WI38 (cell line): ENCODE data around the gene C17orf67.

Source experiments
- H3K4me3 ChIP-seq: 2 replicates; pipeline ENCODE4 v1.5.1; 2011; ENCODE audit warnings: low read depth, mild to moderate bottlenecking, control low read depth, low read length
- TF ChIP-seq, protein P1 (sequence below): IDR thresholded peaks from 2 replicates; pipeline ENCODE4 v1.5.1; 2012; ENCODE audit warnings: low read depth, mild to moderate bottlenecking, control low read depth, low read length

C17orf67 gene

DNA sequence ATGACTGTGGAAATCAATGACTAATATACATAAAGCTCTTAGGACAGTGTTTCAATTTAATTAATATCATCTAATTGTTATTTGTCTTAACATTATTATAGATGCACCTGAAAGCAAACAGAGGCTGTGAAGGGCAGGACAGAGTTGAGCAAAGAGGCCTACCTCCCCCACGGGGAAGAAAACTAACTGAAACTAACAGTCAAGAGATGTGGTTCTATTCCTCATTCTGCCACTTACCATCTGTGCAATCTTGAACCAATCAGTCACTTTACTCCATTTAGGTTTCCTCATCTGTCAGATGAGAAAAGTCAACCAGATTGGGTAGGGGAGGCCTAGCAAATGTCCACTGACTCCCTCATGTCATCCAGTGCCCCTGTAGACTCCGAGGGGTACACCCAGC is 59.1 kb downstream of the C17orf67 start:
- H3K4me3 ChIP-seq: no peak overlapping the region
- TF ChIP-seq, protein P1, sequence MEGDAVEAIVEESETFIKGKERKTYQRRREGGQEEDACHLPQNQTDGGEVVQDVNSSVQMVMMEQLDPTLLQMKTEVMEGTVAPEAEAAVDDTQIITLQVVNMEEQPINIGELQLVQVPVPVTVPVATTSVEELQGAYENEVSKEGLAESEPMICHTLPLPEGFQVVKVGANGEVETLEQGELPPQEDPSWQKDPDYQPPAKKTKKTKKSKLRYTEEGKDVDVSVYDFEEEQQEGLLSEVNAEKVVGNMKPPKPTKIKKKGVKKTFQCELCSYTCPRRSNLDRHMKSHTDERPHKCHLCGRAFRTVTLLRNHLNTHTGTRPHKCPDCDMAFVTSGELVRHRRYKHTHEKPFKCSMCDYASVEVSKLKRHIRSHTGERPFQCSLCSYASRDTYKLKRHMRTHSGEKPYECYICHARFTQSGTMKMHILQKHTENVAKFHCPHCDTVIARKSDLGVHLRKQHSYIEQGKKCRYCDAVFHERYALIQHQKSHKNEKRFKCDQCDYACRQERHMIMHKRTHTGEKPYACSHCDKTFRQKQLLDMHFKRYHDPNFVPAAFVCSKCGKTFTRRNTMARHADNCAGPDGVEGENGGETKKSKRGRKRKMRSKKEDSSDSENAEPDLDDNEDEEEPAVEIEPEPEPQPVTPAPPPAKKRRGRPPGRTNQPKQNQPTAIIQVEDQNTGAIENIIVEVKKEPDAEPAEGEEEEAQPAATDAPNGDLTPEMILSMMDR: no peak

DNA sequence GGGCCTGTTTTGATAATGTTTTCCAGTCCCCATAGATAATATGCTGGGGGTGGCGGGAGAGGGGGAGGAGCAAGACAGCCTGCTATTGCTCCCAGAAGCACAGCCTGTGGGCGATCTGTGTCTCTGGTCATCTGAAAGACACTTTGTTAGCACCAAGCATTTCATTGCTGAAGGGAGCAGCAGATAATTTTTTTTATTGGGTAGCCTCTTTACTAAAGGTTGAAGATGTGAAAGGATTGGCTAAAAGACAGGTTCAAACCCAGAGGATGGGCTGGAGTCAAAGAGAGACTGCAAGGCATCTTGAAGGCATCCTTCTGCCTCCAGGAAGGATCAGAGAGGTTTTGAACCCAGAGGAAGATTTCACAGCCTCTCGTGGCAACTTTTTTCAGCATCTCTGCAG is 60.6 kb downstream of the C17orf67 start:
- TF ChIP-seq, protein P1: no peak
- no peak overlapping the region for H3K4me3 ChIP-seq

DNA sequence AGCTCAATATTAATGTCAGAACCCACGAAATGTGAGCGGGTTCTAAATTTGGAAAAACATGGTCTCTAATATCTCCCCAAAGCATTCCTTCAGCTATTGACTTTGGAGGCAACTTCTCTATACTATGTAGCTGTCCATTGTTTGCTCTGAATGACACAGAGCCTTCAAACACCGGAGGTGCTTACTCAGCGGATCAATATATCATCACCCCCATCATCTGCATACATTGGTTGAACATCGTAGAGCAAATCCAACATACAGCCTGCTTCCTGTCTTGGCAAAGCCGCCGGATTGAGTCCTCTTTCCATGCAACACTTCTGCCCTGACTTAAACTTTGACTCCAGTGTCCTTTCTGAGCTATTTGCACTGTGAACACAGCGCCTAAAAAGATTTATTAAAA is 61.3 kb downstream of the C17orf67 start:
- no peak overlapping the region for H3K4me3 ChIP-seq
- TF ChIP-seq, protein P1: no peak

DNA sequence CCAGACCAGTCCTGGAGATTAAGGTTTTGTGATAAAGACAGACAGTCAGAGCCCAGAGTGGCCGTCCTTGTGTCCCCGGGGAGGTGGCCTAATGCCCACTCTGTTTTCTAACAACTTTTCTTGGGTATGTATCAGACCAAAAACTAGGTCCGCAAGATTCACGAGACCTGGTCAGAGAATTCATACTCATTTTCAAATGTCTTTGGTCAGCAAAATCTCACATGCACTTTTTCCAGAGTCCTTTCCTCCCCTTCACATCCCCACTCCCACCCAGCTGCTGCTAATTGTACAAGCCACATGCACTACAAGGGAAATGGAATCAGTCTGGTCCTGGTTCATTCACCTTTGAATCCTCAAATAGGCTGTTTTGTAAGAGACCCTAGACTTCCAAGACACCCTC is 61.7 kb downstream of the C17orf67 start:
- H3K4me3 ChIP-seq: no peak overlapping the region
- TF ChIP-seq, protein P1: no peak

DNA sequence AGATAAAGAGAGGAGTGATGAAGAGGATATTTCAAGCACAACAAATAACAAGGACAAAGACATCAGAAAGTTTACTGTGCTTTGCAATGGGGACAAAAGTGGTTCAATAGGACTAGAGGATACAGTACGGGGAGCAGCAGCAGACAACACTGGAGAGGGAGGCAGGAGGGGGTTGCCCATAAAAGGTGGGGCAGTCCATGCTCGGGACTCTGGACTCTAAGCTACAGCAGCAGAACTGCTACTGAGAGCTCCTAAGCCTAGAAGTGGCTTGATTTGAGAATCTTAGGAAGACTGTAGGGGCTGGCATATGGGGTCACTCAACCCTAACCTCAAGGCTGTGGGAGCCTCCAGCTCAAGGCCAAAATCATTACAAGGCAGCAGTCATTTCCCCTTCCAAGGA is 62.2 kb downstream of the C17orf67 start:
- TF ChIP-seq, protein P1: no peak
- H3K4me3 ChIP-seq: no peak overlapping the region

DNA sequence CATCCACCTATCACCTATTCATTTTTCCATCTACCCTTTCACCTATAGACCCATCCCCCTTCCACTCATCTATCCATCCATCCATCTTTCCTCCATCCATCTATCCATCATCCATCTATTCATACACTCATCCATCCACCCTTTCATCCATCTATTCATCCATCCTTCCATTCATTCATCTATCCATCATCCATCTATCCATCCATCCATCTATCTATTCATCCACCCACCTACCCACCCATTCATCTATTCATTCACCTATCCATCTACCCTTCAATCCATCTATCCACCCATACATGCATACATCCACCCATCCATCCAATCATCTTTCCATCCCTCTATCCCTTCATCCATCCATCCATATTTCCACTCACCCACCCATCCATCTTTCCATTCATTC is 63.3 kb downstream of the C17orf67 start:
- TF ChIP-seq, protein P1: no peak
- no peak overlapping the region for H3K4me3 ChIP-seq

DNA sequence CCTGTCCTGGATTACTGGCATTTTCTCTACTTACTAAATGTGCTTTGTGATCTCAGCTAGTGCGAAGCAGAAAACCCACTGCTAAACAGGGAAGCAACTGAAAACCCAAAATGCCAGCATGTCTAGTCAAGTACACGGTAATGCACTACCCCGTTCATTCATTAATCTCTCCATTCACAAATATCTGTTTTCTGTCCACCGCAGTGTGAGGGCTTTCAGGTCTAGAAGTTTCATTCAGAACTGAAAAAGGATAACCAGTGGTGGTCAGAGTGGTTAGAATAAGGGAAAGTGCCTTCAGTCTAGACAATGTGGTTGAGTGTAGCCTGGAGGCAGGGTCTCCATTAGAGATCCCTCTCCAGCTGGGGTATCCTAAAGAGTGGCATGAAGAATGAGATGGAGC is 68.3 kb downstream of the C17orf67 start:
- TF ChIP-seq, protein P1: no peak
- H3K4me3 ChIP-seq: no peak overlapping the region
